ENCODE data around the gene ARMC2. TPM values are rescaled to one million over a fixed set of nuclear protein-coding genes. Genes with fewer than 3 reads are reported as not detected.

The ARMC2 gene, protein sequence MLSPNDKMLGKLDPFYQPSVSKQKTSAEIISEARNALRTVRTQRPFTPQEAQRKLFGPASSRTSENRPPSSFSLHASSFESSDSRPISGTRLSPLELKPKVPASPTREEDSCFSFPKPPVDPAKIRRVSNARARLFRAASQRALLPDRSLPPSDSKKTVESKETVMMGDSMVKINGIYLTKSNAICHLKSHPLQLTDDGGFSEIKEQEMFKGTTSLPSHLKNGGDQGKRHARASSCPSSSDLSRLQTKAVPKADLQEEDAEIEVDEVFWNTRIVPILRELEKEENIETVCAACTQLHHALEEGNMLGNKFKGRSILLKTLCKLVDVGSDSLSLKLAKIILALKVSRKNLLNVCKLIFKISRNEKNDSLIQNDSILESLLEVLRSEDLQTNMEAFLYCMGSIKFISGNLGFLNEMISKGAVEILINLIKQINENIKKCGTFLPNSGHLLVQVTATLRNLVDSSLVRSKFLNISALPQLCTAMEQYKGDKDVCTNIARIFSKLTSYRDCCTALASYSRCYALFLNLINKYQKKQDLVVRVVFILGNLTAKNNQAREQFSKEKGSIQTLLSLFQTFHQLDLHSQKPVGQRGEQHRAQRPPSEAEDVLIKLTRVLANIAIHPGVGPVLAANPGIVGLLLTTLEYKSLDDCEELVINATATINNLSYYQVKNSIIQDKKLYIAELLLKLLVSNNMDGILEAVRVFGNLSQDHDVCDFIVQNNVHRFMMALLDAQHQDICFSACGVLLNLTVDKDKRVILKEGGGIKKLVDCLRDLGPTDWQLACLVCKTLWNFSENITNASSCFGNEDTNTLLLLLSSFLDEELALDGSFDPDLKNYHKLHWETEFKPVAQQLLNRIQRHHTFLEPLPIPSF
- total RNA-seq: 1.9 and 2.2 TPM in 2 replicates

GRCh38 chr6:108848116-108848868 is at the start of gene ARMC2:
TSS of gene ARMC2 (plus strand) at chr6:108848422. CDS start at chr6:108854268, 5,846 bp downstream.

Other genes with a start within 250 kb of the ARMC2 start
- gene SESN1, start 246.4 kb downstream of the ARMC2 start, total RNA-seq: 11.2 and 17.6 TPM in 2 replicates
- gene CEP57L1, start 247.1 kb downstream of the ARMC2 start, total RNA-seq: 22.0 and 25.5 TPM in 2 replicates

All from epithelial cell of alveolus of lung (primary cell).